ENCODE measurements around the gene RHOV. TPM values are rescaled to one million over a fixed set of nuclear protein-coding genes. Genes with fewer than 3 reads are reported as not detected.

Gene RHOV
- polyA plus RNA-seq, 1 donor from 2014 or later, result 2.8 TPM

GRCh38 chr15:40893733-40894680, 20.0 kb upstream of the RHOV start, which contains the start of gene VPS18:
TSS of gene VPS18 (plus strand) at chr15:40894450. CDS start at chr15:40894769, 319 bp downstream.
- Histone ChIP-seq H3K9me3 (ENCODE audit: low read length) (no peaks in the 10 kb centered on the region), H4K20me1 (ENCODE audit: insufficient read depth) (no peaks in the 10 kb centered on the region), H3K27ac (ENCODE audit: low read length) (peak within 1 kb of the TSS; percentile 75), H2AFZ (ENCODE audit: low read depth, low read length) (peak within 1 kb of the TSS; percentile 71), H3K9me2 (ENCODE audit: insufficient read depth, low read length) (no peaks in the 10 kb centered on the region), H3F3A (ENCODE audit: insufficient read depth, low read length, poor library complexity, severe bottlenecking) (no peaks in the 10 kb centered on the region), H3K27me3 (ENCODE audit: insufficient read depth, low read depth, low read length) (no peaks in the 10 kb centered on the region), H3K4me2 (ENCODE audit: low read length) (peak within 1 kb of the TSS; percentile 66), H3K9ac (ENCODE audit: low read length) (peak within 1 kb of the TSS; percentile 86), H3K4me3 (ENCODE audit: low read length) (peak within 1 kb of the TSS; percentile 90), H3K79me2 (replicated peaks; ENCODE audit: insufficient read depth, low read length) (peaks cover 13% of the 10 kb centered on the region), H3K36me3 (ENCODE audit: insufficient read depth, low read length) (no peaks in the 10 kb centered on the region)
- TF ChIP-seq POLR2AphosphoS5 (IDR thresholded peaks at IDR 0.05), result peak; percentile 91
- TF ChIP-seq, protein P1, sequence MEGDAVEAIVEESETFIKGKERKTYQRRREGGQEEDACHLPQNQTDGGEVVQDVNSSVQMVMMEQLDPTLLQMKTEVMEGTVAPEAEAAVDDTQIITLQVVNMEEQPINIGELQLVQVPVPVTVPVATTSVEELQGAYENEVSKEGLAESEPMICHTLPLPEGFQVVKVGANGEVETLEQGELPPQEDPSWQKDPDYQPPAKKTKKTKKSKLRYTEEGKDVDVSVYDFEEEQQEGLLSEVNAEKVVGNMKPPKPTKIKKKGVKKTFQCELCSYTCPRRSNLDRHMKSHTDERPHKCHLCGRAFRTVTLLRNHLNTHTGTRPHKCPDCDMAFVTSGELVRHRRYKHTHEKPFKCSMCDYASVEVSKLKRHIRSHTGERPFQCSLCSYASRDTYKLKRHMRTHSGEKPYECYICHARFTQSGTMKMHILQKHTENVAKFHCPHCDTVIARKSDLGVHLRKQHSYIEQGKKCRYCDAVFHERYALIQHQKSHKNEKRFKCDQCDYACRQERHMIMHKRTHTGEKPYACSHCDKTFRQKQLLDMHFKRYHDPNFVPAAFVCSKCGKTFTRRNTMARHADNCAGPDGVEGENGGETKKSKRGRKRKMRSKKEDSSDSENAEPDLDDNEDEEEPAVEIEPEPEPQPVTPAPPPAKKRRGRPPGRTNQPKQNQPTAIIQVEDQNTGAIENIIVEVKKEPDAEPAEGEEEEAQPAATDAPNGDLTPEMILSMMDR (IDR thresholded peaks at IDR 0.05; ENCODE audit: poor library complexity, severe bottlenecking), result peak; percentile 97
- TF ChIP-seq EZH2 (IDR thresholded peaks at IDR 0.05; ENCODE audit: borderline replicate concordance, insufficient read depth, low read length, poor library complexity, severe bottlenecking), result no peak
- TF ChIP-seq EP300 (conservative IDR thresholded peaks at IDR 0.05; ENCODE audit: poor library complexity, severe bottlenecking), result peak; percentile 62
- peak; percentile 94 for TF ChIP-seq RAD21 (conservative IDR thresholded peaks at IDR 0.05)
- TF ChIP-seq MXI1 (conservative IDR thresholded peaks at IDR 0.05; ENCODE audit: poor library complexity, severe bottlenecking), result peak; percentile 92
- peak; percentile 65 for TF ChIP-seq TAF1 (IDR thresholded peaks at IDR 0.05; ENCODE audit: low read depth)
- TF ChIP-seq SMC3 (conservative IDR thresholded peaks at IDR 0.05; ENCODE audit: poor library complexity), result peak; percentile 96
- TF ChIP-seq, protein P2, sequence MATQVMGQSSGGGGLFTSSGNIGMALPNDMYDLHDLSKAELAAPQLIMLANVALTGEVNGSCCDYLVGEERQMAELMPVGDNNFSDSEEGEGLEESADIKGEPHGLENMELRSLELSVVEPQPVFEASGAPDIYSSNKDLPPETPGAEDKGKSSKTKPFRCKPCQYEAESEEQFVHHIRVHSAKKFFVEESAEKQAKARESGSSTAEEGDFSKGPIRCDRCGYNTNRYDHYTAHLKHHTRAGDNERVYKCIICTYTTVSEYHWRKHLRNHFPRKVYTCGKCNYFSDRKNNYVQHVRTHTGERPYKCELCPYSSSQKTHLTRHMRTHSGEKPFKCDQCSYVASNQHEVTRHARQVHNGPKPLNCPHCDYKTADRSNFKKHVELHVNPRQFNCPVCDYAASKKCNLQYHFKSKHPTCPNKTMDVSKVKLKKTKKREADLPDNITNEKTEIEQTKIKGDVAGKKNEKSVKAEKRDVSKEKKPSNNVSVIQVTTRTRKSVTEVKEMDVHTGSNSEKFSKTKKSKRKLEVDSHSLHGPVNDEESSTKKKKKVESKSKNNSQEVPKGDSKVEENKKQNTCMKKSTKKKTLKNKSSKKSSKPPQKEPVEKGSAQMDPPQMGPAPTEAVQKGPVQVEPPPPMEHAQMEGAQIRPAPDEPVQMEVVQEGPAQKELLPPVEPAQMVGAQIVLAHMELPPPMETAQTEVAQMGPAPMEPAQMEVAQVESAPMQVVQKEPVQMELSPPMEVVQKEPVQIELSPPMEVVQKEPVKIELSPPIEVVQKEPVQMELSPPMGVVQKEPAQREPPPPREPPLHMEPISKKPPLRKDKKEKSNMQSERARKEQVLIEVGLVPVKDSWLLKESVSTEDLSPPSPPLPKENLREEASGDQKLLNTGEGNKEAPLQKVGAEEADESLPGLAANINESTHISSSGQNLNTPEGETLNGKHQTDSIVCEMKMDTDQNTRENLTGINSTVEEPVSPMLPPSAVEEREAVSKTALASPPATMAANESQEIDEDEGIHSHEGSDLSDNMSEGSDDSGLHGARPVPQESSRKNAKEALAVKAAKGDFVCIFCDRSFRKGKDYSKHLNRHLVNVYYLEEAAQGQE (IDR thresholded peaks at IDR 0.05; ENCODE audit: borderline replicate concordance), result no peak

DNA sequence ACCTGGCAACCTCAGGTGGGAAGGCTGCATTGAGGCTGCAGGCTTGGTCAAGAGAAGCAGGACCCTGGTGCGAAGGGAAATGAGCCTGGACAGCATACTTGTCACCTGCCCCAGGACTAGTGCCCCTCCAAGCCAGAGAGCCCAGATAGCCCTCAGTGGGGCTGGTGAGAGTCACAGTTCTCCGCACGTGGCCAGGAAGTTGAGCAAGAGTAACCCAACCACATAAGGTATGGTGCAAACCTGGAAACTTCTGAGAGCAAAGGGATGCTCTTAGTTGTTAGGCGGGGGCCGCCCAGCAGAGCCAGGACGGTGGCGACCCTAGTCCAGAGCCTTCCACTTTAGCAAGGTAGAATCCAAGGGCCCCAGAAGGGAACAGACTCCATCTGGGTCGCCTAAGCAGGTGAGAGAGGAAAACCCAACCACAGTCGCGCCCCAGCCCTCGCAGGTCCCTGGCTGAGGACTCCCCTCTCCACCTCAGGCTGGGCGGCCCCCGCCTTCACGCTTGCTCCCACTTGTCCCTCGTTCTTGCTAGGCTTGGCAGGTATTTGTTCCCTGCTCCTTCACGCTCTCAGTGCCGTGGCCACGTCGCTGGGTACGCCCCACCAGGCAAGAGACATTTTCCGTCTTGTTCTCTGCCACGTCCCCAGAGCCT, 19.1 kb upstream of the RHOV start:
- Histone ChIP-seq H3K27me3 (ENCODE audit: insufficient read depth, low read depth, low read length) (no peaks in the 10 kb centered on the region), H3K9me3 (ENCODE audit: low read length) (no peaks in the 10 kb centered on the region), H3K9ac (ENCODE audit: low read length) (no peak overlapping the region), H4K20me1 (ENCODE audit: insufficient read depth) (no peaks in the 10 kb centered on the region), H3K27ac (ENCODE audit: low read length) (no peak overlapping the region), H3K4me3 (ENCODE audit: low read length) (no peak overlapping the region), H3F3A (ENCODE audit: insufficient read depth, low read length, poor library complexity, severe bottlenecking) (no peaks in the 10 kb centered on the region), H3K4me2 (ENCODE audit: low read length) (no peak overlapping the region), H2AFZ (ENCODE audit: low read depth, low read length) (no peak overlapping the region), H3K9me2 (ENCODE audit: insufficient read depth, low read length) (no peaks in the 10 kb centered on the region), H3K79me2 (replicated peaks; ENCODE audit: insufficient read depth, low read length) (peaks cover 13% of the 10 kb centered on the region), H3K36me3 (ENCODE audit: insufficient read depth, low read length) (no peaks in the 10 kb centered on the region)
- TF ChIP-seq RAD21 (conservative IDR thresholded peaks at IDR 0.05) (no peak), TAF1 (IDR thresholded peaks at IDR 0.05; ENCODE audit: low read depth) (no peak), EZH2 (IDR thresholded peaks at IDR 0.05; ENCODE audit: borderline replicate concordance, insufficient read depth, low read length, poor library complexity, severe bottlenecking) (no peak), SMC3 (conservative IDR thresholded peaks at IDR 0.05; ENCODE audit: poor library complexity) (no peak), EP300 (conservative IDR thresholded peaks at IDR 0.05; ENCODE audit: poor library complexity, severe bottlenecking) (no peak), POLR2AphosphoS5 (IDR thresholded peaks at IDR 0.05) (no peak), MXI1 (conservative IDR thresholded peaks at IDR 0.05; ENCODE audit: poor library complexity, severe bottlenecking) (no peak)
- TF ChIP-seq, protein P1 (IDR thresholded peaks at IDR 0.05; ENCODE audit: poor library complexity, severe bottlenecking), result no peak
- TF ChIP-seq, protein P2 (IDR thresholded peaks at IDR 0.05; ENCODE audit: borderline replicate concordance), result no peak
